Activated CD8-positive, alpha-beta memory T cell treated with anti-CD3 and anti-CD28 coated beads for 36 hours (primary cell): ENCODE measurements around the gene GRIA4. TPM values are rescaled to one million over a fixed set of nuclear protein-coding genes. Genes with fewer than 3 reads are reported as not detected.

ENCODE experiments used
- CTCF ChIA-PET: fragments of 350-600 bp; sonication (Branson Sonifier 250); formaldehyde crosslinking; loops from one replicate; lab custom pipeline; 2021; ENCODE audit warnings: antibody characterized with exemption; lab: Charles Lee
- POLR2A ChIA-PET: fragments of 350-600 bp; sonication (Branson Sonifier 250); formaldehyde crosslinking; loops from one replicate; lab custom pipeline; 2021; ENCODE audit warnings: antibody characterized with exemption; lab: Charles Lee
- total RNA-seq, 2 experiments: library from RNA; stranded (reverse); gene quantifications; one replicate each; pipeline ENCODE4 v1.2.3, GENCODE V29; 2021

GRIA4 gene
- total RNA-seq = not detected

DNA sequence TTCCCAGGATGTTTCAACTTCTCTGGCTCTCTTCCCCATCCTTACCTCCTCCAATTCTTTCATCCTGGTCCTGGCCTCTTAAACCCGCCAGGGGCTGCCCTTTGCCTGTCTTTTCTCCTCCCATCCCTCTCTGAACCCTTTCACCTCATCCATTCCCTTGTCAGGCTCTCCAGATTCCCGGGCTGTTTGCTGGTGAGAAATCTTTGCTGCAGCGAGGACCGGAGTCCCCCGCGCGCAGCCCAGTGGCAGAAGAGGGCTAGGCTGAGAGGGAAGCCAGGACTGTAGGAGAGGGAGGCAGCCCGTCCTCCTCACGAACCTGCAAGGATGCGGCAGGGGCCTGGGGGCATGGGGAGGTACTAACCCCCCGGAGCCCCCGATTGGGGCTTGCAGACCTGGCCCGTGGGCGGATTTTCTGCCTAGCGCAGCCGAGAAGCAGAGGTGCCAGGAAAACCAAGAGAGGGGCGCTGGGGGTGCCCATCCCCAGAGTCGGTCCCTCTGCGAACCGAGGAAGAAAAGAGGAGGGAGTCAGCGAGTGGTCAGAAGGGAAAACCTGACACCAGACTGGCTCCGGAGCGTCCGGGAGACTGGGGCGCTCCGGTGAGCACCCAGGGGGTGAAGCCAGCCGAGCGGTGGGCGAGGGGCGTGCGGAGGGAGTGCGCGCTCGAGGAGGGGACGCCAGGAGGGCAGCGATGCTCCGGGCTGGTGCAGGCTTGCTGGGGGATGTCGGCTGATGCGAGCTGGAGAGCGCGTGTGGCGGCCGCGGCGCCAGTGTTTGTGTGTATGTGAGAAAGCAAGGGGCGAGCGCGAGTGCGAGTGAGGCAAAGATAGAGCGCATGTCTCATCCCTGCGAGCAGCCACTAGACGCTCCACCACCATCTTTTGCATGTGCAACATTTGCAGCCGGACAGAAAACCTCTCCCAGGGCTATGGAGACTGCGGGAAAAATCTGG is at the start of gene GRIA4:
TSS of gene GRIA4 (plus strand) at position 242 of the 950 bp plus-strand sequence. CDS start 925 bp downstream, outside the sequence.
- ChIA-PET CTCF (no interaction called here), POLR2A (no interaction called here)

DNA sequence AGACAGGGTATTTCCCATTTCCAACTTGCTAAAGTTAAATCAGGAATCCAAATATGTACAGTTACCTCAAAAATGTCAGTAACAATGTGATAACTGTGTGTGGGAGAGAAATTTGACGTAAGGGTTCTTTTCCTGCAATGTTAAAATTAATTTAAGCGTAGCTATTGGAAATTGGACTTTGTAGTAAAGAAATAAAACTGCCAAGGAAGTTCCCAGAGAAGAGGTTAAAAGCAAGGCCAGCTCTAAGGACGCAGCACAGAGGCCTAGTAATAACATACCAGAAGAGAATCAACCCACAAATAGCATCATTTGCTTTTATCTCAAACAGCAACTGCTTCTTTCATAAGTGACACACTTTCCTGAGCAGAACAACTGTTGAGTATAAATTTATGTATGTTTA is 36.8 kb upstream of the GRIA4 start:
- ChIA-PET CTCF (no interaction called here), POLR2A (no interaction called here)

DNA sequence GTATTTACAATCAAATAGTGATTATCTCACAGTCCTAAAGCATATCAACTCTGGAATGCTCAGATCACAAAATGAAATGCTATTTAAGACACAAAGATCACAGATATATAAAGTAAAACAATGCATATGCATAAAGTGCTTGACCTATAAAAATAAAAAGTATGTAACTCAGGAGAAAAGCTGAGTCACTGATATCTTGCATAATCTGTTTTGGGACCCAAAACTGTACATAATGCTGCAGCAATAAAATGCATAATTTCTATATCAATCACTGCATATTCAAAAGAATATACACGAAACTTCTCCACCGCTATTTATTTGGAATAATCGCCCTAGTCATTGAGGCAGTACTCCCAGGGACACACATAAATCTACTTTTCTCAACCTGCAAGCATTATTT is 34.9 kb upstream of the GRIA4 start:
- CTCF ChIA-PET = no interaction called here
- POLR2A ChIA-PET = no interaction called here

DNA sequence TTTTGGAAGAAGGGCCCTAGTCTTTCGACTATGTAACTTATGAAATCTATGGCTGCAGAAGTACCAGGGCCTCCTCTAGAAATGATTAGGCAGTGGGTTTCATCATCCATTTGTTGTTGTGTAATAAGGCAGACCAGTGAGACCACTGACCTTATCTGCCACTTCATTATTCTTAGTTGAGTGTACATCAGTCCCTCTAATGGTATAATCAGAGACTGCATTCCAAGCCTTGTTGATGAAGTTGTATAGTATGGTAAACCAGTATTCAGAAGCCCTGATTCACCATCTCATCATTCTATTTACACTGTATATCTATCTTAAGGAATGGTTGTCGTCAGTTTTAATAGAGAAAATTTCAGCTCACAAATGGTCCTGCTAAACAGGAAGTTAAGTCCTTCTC is 32.2 kb upstream of the GRIA4 start:
- ChIA-PET POLR2A (no interaction called here), CTCF (no interaction called here)

DNA sequence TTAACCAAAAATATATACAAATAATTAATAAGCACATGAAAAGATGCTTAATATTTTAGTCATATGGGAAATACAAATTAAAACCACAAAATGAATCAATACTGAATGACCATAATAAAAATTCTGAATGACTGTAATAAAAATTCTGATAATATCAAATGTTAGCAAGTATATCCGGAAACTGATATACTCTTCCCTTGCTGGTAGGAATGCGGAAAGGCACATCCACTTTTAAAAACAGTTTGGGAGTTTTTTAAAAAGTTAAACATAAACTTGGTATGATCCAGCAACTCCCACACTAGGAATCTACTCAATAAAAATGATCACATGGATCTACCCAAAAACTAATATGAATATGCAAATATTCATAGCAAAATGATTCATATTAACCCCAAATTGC is 30.8 kb upstream of the GRIA4 start:
- ChIA-PET CTCF (no interaction called here), POLR2A (no interaction called here)

DNA sequence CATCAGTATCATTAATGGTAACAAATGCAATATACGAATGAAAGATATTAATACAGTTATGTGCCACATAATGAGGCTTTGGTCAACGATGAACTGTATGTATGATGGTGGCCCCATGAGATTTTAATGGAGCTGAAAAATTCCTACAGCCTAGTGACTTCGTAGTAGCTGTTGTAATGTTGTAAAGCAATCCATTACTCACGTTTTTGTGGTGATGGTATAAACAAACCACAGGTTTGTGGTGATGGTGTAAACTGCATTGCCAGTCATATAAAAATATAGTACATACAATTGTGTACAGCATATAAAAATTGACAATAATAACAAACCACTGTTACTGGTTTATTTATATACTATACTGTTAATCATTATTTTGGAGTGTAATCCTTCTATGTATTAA is 27.4 kb upstream of the GRIA4 start:
- POLR2A ChIA-PET = no interaction called here
- CTCF ChIA-PET = no interaction called here

DNA sequence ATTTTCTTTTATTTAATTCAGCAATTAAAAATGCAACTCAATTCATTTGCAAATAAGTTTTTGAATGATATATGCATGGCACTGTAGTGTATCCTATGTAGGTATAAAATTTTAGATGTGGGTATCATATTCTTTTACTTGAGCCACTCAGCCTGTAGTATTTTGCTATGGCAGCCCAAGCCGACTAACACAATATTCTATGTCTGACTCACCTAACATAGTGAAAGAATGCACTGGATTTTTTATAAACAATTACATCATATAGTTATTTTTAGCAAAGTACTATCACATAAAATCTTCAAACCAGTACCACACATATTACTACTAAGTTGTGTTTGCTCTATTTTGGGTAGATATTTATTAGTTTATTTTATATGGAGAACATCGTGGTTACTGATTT is 21.9 kb upstream of the GRIA4 start:
- ChIA-PET POLR2A (no interaction called here), CTCF (no interaction called here)

DNA sequence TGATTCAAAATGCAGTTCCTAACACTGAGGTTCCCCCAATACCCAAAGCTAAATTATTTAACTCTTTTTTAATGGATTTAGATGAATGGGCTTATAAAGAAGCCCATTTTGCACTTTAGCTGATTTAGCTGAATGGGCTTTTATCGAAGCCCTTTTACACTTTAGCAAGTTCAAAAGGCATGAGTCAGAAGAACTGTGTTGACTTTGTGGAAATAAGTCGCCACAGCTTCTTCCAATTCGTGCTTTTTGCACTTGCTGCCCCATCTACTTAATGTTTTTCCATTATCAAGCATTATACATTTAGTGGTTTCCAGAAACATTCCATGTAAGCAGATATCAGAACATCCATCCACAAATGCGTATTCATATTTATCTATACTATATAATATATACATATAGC is 20.5 kb upstream of the GRIA4 start:
- ChIA-PET POLR2A (no interaction called here), CTCF (no interaction called here)

DNA sequence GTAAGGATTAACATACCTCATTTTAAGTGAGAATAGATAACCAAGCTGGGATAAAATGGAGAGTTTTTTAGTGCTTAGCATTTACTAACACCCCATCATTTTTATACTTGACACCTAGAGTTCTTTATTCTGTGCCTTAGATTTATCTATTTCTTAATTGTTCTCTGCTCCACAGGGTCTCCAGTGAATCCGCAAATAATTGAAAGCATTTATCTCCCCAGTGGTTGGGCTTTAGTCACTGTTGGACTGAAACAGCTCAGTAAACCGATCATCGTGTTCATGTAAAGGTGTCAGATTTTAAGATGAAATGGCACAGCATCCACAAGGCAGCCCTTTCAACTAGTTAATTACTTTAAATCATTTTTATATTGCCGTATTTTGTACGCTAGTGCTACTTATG is 17.8 kb upstream of the GRIA4 start:
- ChIA-PET POLR2A (no interaction called here), CTCF (no interaction called here)

DNA sequence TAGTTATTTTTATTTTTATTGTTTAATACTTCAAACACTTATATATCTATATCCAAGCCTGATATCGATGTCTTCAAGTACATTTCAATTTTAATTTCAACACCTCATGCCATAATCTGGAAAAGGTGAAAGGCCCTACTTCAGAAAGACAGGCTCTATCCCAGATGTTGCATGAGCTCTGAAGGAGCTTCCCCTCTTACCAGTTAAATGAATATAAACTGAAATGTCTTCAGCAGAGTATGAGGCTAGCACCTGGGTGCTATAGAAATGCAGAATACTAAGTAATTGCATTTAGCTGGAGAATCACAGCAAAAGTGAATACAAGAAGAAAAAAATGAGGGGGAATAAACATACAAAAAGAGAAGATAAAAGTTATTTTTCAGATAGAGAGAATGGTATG is 11.5 kb upstream of the GRIA4 start:
- ChIA-PET POLR2A (no interaction called here), CTCF (no interaction called here)

DNA sequence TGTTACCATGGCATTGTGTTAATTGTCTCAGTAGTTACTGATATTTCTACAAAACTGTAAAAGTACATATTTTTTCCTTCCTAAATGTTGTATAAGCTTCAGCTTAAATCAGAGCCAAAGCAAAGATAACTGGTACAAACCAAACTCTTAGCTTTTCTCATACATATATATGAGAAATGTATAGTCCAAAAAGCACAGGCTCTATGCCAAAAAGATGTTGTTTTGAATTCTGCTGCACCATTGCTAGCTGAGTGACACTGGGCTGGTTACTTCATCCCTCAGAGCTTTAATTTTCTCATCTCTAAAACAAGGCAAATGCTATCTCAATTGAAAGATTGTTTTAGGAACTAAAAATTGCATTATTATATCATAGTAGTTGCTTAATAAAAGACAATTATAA is 6.7 kb upstream of the GRIA4 start:
- ChIA-PET POLR2A (no interaction called here), CTCF (no interaction called here)

DNA sequence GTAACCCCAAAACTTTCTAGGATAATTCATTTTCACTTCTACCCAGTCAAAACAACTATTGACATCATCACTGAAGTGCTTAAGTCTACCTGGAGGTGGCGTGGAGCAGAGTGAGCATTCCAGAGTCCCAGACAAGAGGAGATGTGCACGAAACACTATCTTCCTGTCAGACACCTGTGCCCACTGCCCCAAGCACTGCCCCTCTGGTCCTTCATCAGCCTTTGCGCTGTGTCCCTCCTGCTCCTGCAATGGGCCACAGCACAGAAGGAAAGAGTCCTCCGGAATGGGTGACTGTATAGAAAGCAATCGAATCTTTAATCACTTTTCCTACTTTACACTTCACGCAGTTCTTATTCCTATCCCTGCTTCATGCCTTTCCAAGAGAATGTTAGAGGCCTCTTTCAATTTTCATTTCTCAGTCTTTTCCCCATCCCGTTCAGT is 512 bp upstream of the GRIA4 start:
- POLR2A ChIA-PET = no interaction called here
- CTCF ChIA-PET = no interaction called here

DNA sequence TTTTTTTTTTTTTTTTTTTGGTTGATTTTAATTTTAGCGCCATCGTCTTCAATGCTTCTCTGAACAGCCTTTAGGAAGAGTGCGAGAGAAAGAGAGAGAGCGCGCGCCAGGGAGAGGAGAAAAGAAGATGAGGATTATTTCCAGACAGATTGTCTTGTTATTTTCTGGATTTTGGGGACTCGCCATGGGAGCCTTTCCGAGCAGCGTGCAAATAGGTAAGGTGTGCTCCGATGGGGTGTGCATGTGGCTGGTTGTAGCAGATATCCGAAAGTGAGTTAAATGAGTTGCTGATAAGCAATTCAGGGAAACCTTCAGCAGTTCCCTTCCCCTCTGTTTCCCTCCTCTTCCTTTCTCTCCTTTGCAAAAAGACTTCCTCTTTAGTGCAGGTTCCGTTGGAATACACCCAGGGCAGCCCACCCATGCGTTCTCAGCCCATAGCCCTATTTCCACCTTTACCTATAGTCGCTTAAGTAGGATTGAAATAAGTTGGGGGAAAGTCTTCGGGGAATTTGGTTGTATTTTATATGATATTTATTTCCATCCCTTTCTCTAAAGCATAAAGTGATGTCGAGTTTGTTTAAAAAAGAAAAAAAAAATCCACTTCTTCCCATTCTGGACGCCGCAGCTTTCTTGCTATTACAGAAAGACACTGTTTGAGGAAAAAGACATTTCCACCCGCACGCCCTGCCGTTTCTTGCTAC is 1.1 kb downstream of the GRIA4 start:
- CTCF ChIA-PET = no interaction called here

DNA sequence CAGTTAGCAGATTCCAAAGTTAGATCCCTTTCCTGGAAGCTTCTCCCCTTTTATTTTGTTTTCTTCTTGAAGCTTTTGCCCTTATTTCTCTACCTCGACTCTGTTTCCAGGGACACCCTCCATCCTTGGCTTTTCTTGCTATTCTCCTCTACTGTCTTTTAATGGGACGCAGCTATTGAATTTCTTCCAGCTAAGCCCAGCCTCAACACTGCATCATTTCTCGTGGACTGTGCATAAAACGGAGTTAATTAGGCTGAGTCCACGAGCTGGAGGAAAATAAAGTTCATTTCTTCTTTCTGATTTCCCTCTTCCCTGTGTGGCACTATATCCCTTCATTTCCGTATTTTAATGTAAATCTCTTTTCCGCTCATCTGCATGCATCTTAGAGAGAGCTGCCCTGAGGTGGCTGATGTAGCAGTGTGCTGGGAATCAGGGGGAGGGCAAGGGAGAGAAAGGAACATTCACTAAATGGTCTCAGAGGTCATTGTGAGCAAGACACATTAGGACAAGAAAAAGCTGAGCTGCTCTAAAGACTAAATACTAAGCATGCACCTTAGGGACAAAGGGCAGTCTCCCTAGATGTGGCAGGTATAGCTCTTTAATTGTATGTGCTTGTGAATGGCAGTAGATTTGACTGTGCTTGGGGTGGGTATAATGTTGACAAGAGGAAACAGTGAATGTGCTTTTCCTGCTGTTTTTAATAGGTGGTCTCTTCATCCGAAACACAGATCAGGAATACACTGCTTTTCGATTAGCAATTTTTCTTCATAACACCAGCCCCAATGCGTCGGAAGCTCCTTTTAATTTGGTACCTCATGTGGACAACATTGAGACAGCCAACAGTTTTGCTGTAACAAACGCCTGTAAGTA is 1.9 kb downstream of the GRIA4 start:
- POLR2A ChIA-PET = no interaction called here

More for the DNA sequence above, 1.1 kb downstream of the GRIA4 start:
- POLR2A ChIA-PET = no interaction called here

DNA sequence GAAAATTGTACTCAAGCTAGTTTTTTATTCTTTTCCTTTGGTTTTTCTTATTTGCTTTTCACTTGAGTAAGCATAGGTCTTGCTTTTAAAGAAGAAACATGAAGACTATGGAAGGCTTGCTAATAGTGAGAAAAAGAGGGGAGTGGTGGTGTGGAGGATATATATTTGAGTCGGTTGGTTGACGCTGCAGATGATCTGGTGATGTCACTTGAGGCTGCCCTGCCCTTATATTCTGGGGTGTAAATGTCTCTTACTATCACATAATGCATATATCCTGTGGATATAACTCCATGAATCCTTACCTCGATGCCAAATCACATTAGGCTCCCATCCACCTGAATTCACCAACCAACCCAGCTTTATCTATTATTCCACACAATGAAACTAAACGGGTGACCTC is 2.9 kb downstream of the GRIA4 start:
- CTCF ChIA-PET = no interaction called here
- POLR2A ChIA-PET = no interaction called here

More for the DNA sequence above, 1.9 kb downstream of the GRIA4 start:
- CTCF ChIA-PET = no interaction called here

DNA sequence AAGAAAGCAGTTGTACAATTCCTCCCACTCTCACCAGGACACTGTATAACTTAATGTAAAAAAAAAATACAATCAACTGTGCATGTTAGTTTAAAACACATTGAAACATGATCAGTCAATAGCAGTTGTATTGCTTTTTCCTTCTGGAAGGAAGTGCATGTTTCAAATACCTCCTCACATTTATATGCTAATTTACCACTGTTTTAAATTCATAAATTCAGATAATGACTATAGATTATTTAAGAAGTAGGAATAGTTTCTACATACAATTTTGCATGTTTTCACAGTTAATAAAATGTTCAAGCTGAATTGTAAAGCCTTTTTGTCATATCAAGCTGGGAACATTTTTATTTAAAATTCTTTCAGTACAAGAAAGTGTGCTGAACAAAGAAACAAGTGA is 3.3 kb downstream of the GRIA4 start:
- POLR2A ChIA-PET = no interaction called here
- CTCF ChIA-PET = no interaction called here

DNA sequence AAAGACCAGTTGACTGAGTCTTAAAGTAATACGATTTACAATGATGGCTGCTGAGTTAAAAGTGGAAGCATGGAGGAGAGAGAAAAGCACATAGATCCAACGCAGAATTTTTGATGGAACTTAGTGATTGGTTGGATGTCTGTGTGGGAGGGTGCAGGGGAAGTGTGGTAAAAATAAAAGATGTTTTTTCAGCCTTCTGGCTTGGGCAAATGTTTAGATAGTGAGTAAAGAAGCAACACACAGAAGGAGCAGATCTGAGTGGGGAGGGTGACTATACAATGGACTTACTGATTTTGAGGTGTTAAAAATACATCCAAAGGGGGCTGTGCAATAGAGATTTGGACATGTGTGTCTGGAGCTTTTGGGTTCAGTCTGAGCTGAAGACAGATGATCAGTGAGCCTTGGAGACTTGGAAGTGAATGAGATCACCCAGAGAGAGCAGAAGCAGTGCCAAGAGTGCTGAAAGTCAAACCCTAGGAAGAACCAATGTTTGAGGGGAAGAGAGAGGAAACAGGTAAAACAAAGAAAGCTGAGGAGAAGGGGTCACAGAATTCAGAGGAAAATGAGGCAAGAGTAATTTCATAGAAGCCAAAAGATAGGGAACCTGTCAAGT is 8.6 kb downstream of the GRIA4 start:
- ChIA-PET CTCF (no interaction called here), POLR2A (no interaction called here)

DNA sequence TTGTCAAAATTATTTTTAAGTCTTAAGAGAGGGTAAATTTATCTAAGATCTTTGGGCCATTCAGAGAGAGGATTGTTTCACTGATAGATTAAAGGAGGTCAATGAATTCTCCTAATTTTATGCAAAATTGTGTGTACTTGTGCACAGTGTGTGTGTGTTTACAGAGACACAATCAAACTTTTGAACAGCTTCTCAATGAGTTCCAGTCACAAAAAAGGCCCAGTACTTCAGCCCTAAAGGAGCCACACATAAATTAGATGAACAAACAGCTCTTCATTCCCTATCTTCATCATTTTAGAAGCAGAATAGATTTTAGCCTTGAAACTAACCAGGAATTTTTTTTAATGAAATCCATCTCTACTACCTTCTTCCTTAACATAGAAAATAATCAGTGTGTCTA is 9.7 kb downstream of the GRIA4 start:
- ChIA-PET CTCF (no interaction called here), POLR2A (no interaction called here)

DNA sequence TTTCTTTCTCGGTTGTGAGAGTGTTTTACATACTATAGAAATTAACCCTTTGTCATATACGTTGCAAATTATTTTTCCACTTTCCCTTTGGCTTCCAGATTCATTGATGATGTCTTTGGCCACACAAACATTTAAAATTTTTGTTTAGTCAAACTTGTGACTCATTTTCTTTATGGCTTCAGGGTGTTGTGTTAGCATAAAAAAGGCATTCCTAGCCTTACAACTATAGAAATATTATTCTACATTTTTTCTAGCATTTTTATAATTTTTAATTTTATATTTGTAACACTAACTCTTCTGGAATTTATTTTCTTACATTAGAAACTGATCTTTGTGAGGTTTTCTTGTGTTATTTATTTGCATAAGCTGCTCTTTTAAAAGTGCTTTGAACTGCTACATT is 12.1 kb downstream of the GRIA4 start:
- ChIA-PET POLR2A (no interaction called here), CTCF (no interaction called here)

DNA sequence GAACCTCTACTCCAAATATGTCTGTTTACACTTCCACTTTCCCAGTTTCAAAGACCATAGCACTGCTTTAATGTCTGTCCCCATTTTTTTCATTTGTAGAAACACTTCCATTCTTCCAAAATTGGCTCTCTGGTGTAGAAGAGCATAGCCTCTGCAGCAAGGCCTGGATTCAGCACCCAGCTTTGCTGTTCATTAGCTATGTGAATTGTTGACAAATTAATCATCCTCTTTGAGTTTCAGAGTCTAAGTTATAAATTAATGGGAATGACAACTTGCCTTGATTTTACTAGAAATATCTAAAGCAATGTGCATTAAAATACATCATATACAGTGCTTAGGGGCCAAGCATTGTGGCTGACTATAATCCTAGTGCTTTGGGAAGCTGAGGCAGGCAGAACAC is 22.4 kb downstream of the GRIA4 start:
- ChIA-PET CTCF (no interaction called here), POLR2A (no interaction called here)
